Neural cell (in vitro differentiated cells): ENCODE results near the gene KMT5B. TPM values are rescaled to one million over a fixed set of nuclear protein-coding genes. Genes with fewer than 3 reads are reported as not detected.

Experiments
- H2AFZ ChIP-seq: fragments of 200-600, 300-800 bp; sonication (generic), shearing (Covaris generic); 2 replicates; pipeline ENCODE4 v1.6.0; 2014; ENCODE audit warnings: low read depth, mild to moderate bottlenecking, antibody characterized with exemption, low read length, moderate library complexity
- H3F3A ChIP-seq: fragments of 200-600 bp; shearing (Covaris generic); 2 replicates; pipeline ENCODE4 v1.6.1; 2016; ENCODE audit warnings: mild to moderate bottlenecking, moderate library complexity, mixed read lengths, antibody characterized with exemption, low read length; ENCODE audit not compliant: insufficient read depth, poor library complexity, severe bottlenecking
- H3K27ac ChIP-seq: fragments of 200-600, 300-800 bp; sonication (generic), shearing (Covaris generic); 2 replicates; pipeline ENCODE4 v1.5.1; 2014; ENCODE audit warnings: mild to moderate bottlenecking, low read length, moderate library complexity
- H3K27me3 ChIP-seq: fragments of 300-800, 200-600 bp; sonication (generic), shearing (Covaris generic); 2 replicates; pipeline ENCODE4 v1.6.0; 2014; ENCODE audit warnings: mild to moderate bottlenecking, low read depth, low read length, moderate library complexity; ENCODE audit not compliant: insufficient read depth
- H3K36me3 ChIP-seq: fragments of 300-800, 200-600 bp; sonication (generic), shearing (Covaris generic); 2 replicates; pipeline ENCODE4 v1.5.1; 2014; ENCODE audit warnings: mild to moderate bottlenecking, antibody characterized with exemption, low read length, moderate library complexity; ENCODE audit not compliant: insufficient read depth
- H3K4me2 ChIP-seq: fragments of 300-800, 200-600 bp; sonication (generic), shearing (Covaris generic); 2 replicates; pipeline ENCODE4 v1.6.0; 2014; ENCODE audit warnings: mild to moderate bottlenecking, low read length
- H3K4me3 ChIP-seq: fragments of 300-800, 200-600 bp; sonication (generic), shearing (Covaris generic); 2 replicates; pipeline ENCODE4 v1.5.1; 2014; ENCODE audit warnings: mild to moderate bottlenecking, low read length, moderate library complexity
- H3K79me2 ChIP-seq: fragments of 200-600 bp; shearing (Covaris generic); replicated peaks from 2 replicates; pipeline ENCODE4 v1.6.0; 2014; ENCODE audit warnings: mild to moderate bottlenecking, low read length, moderate library complexity; ENCODE audit not compliant: insufficient read depth
- H3K9ac ChIP-seq: fragments of 300-800, 200-600 bp; sonication (generic), shearing (Covaris generic); 2 replicates; pipeline ENCODE4 v1.6.1; 2016; ENCODE audit warnings: mild to moderate bottlenecking, low read length, mixed read lengths
- H3K9me2 ChIP-seq: fragments of 200-600 bp; shearing (Covaris generic); 2 replicates; pipeline ENCODE4 v1.6.1; 2016; ENCODE audit warnings: mild to moderate bottlenecking, low read length, mixed read lengths; ENCODE audit not compliant: insufficient read depth
- H3K9me3 ChIP-seq: fragments of 200-600, 300-800 bp; sonication (generic), shearing (Covaris generic); 2 replicates; pipeline ENCODE4 v1.6.1; 2016; ENCODE audit warnings: mild to moderate bottlenecking, mixed run types, low read length, moderate library complexity, mixed read lengths
- H4K20me1 ChIP-seq: fragments of 200-600 bp; shearing (Covaris generic); 2 replicates; pipeline ENCODE4 v1.6.1; 2016; ENCODE audit warnings: mild to moderate bottlenecking, mixed run types; ENCODE audit not compliant: insufficient read depth
- CTCF ChIP-seq: fragments of 450-650 bp; IDR thresholded peaks from 2 replicates; pipeline ENCODE4 v1.5.1; 2014; ENCODE audit warnings: antibody characterized with exemption, mild to moderate bottlenecking, moderate library complexity; ENCODE audit not compliant: poor library complexity, severe bottlenecking
- EP300 ChIP-seq: fragments of 450-650 bp; conservative IDR thresholded peaks from 2 replicates; pipeline ENCODE4 v1.6.1; 2014; ENCODE audit warnings: antibody characterized with exemption, mild to moderate bottlenecking, moderate library complexity; ENCODE audit not compliant: poor library complexity, severe bottlenecking
- EZH2 ChIP-seq: fragments of 200-600, 300-800 bp; shearing (Covaris generic), sonication (generic); IDR thresholded peaks from 2 replicates; pipeline ENCODE4 v1.6.1; 2014; ENCODE audit warnings: antibody characterized with exemption, low read length, borderline replicate concordance, mild to moderate bottlenecking; ENCODE audit not compliant: insufficient read depth, poor library complexity, severe bottlenecking
- MXI1 ChIP-seq: fragments of 450-650 bp; conservative IDR thresholded peaks from 2 replicates; pipeline ENCODE4 v1.6.1; 2014; ENCODE audit warnings: antibody characterized with exemption, mild to moderate bottlenecking; ENCODE audit not compliant: poor library complexity, severe bottlenecking
- POLR2AphosphoS5 ChIP-seq: IDR thresholded peaks from 2 replicates; pipeline ENCODE4 v1.6.1; 2012
- RAD21 ChIP-seq: fragments of 450-650 bp; conservative IDR thresholded peaks from 2 replicates; pipeline ENCODE4 v1.6.1; 2014; ENCODE audit warnings: antibody characterized with exemption, mild to moderate bottlenecking, moderate library complexity
- REST ChIP-seq: IDR thresholded peaks from 2 replicates; pipeline ENCODE4 v1.6.1; 2012; ENCODE audit warnings: borderline replicate concordance
- SMC3 ChIP-seq: fragments of 450-650 bp; conservative IDR thresholded peaks from 2 replicates; pipeline ENCODE4 v1.6.1; 2014; ENCODE audit warnings: antibody characterized with exemption, mild to moderate bottlenecking, moderate library complexity; ENCODE audit not compliant: poor library complexity
- TAF1 ChIP-seq: IDR thresholded peaks from 2 replicates; pipeline ENCODE4 v1.6.1; 2012; ENCODE audit warnings: low read depth
- polyA plus RNA-seq: library from polyadenylated mRNA; depleted of rRNA; stranded (reverse); fragments of >200 nt; gene quantifications from 2 replicates; pipeline ENCODE4 v1.2.3, GENCODE V29; 2014

The KMT5B gene
- polyA plus RNA-seq, 1 donor from 2014 or later, result 107 TPM

- Histone ChIP-seq H3K27me3 (no peaks in the 10 kb centered on the region), H3K4me3 (no peak overlapping the region), H3K36me3 (no peaks in the 10 kb centered on the region), H3K27ac (no peak overlapping the region), H4K20me1 (no peaks in the 10 kb centered on the region), H3K9ac (no peak overlapping the region), H2AFZ (no peak overlapping the region), H3K79me2 (no peaks in the 10 kb centered on the region), H3F3A (no peaks in the 10 kb centered on the region), H3K9me3 (no peaks in the 10 kb centered on the region), H3K4me2 (no peak overlapping the region), H3K9me2 (no peaks in the 10 kb centered on the region)
- TF ChIP-seq MXI1 (no peak), EZH2 (no peak), TAF1 (no peak), CTCF (no peak), EP300 (no peak), SMC3 (no peak), RAD21 (no peak), REST (no peak), POLR2AphosphoS5 (no peak)
Observed at GRCh38 chr11:68224606-68225005, 11.5 kb upstream of the KMT5B start.

- H3K9me2 ChIP-seq, result no peaks in the 10 kb centered on the region
- H3F3A ChIP-seq, result no peaks in the 10 kb centered on the region
- no peaks in the 10 kb centered on the region for H3K36me3 ChIP-seq
- H3K9me3 ChIP-seq, result no peaks in the 10 kb centered on the region
- H3K4me3 ChIP-seq, result no peak overlapping the region
- no peak overlapping the region for H3K27ac ChIP-seq
- H2AFZ ChIP-seq, result no peak overlapping the region
- H3K27me3 ChIP-seq, result no peaks in the 10 kb centered on the region
- H4K20me1 ChIP-seq, result no peaks in the 10 kb centered on the region
- H3K9ac ChIP-seq, result no peak overlapping the region
- TF ChIP-seq EZH2 (no peak), CTCF (no peak), REST (no peak), POLR2AphosphoS5 (no peak), MXI1 (no peak), SMC3 (no peak), EP300 (no peak), RAD21 (no peak), TAF1 (no peak)
- no peaks in the 10 kb centered on the region for H3K79me2 ChIP-seq
- H3K4me2 ChIP-seq, result no peak overlapping the region
Observed at GRCh38 chr11:68223275-68223674, 10.2 kb upstream of the KMT5B start.
